Stimulated activated CD4-positive, alpha-beta T cell treated with anti-CD3 and anti-CD28 coated beads, Interleukin-2, amount 100 ng/mL, for 4 hours (primary cell): ENCODE data around the gene VSIG8.

Source experiments
- DNase-seq: peaks from one replicate; pipeline ENCODE4 v3.0.0-alpha.2; 2020; ENCODE audit warnings: low read depth

VSIG8 gene

DNA sequence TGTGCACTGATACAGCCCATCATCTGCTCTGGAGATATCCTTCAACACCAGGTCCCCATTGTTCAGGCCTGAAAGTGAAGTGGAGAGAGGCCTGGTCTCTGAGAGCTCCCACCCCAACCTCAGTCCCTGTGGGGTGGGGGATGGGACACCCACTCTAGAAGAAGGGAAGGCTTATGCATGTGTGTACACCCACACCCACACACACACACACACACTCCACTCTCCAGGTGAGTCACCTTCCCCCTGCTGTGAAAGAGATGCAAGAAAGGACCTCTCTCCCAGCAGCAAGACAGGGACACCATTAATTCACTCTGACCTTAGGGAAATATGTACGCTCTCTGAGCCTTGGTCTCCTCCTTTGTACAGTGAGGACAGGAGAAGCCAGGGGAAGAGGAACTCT lies 5.9 kb downstream of the VSIG8 start:
- no peak for DNase-seq

DNA sequence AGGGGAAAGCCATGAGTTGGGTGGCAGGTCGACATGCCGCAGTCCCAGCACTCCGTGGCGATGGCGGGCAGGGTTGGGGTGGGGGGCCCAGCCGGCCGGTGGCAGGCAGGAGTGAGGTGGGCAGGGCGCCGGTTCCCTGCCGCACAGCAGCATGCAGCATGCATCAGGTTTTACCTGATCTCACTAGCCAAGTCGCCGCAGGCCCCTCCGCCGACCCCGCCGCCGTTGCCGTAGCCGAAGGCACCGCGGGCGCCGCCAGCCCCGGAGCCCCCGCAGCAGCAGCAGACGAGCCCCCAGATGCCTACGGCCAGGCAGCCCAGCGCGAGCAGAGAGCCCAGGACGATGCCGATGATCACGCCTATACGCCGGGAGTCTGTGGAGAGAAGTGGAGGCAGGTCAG lies 6.7 kb downstream of the VSIG8 start:
- DNase-seq: no peak

DNA sequence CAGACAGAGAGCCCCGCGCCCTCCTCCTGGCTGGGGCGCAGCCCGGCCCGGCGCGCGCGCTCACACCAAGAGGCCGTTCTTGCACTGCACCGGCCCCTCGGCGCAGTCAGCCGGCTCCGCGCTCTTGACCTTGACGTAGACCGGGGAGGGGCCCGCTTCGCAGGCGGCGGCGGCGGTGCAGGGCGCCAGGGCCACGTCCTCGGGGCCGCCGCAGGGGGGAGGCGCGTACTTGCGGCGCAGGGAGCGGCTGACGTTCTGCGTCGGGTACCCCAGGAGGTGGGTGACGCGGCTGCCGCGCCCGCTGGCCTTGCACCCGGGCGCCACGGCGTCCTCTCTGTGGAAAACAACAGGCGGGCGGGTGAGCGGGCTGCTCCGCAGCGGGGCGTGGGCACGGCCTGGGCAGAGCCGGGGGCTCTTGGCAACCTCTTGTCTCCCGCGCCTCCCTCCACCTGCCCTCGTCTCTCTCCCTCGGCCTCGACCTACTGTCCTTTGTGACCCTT lies 7.7 kb downstream of the VSIG8 start:
- DNase-seq: peak; percentile 38

DNA sequence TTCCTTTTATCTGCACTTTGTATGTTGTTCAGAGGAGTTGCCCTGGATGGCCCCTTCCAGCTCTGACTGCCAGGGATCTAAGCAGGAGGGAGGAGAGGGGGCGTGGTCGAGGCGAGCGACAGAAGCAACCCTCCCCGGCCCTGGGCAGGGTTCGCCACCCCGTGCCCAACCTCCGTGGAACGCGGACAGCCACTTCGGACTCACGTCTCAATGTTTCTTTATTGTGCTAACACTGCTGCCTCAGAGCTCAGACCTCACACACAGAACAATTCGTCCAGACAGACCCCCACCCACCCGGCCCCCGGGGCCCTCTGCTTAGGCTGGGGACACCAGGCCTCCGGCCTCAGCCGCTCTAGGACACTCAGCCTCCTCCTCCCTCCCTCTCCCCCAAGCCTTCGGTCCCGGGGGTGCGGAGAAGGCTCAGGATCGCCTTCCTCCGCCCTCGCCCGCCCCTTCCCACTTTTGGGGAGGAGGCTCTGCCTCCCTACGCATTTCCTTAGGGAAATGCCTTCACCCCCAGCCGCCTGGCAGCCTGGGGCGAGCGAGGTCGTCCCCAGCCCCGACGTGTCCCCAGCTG lies 8.3 kb downstream of the VSIG8 start:
- DNase-seq: no peak

DNA sequence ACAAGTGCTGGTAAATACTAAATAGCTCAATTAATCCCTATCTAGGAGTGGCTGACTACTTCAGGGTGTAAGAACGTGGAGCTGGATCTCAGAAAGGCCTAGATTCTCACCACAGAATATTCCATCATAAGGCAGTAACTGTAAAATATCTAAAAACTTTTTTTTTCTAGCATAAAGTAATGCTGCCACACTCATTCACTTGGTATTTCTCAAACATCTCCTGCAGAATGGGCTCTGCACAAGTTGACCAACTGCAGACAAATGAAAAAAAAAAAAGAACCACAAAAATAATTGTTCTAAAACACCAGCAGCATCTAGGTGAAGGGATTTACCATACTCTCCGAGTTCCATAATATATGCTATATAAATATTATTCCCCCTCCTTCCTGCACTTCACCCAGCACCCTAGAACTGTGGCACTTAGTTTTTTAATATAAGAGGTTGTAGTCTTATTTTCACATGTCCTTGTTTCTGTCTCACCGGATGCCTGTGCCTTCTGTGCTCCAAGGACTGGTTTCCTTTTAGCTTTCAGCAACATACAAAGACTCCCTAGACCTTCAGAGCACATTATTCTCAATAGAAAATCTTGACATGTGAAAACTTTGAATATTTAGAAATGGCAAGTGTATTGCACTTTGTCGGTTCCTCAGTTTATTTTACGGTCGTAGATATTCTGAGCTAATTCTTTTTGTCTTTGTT lies 8.9 kb downstream of the VSIG8 start:
- DNase-seq: no peak

DNA sequence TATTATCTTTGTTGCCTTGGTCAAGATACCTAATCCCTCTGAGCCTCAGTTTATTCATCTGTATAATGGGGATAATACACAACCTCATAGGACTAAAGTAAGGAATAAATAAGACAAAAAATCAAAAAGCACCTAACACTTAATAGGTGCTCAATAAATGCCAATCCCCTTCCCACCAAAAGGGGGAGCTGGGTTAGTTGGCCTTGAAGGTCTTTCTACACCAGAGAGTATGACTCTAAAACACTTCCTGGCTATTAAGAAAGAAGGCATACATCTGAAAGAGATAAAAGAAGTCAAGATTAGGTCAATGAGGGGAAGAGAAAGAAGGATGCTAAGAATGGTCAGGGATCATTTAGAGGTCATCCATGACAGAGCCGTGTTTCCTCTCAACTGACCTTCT lies 11.1 kb downstream of the VSIG8 start:
- DNase-seq: no peak

DNA sequence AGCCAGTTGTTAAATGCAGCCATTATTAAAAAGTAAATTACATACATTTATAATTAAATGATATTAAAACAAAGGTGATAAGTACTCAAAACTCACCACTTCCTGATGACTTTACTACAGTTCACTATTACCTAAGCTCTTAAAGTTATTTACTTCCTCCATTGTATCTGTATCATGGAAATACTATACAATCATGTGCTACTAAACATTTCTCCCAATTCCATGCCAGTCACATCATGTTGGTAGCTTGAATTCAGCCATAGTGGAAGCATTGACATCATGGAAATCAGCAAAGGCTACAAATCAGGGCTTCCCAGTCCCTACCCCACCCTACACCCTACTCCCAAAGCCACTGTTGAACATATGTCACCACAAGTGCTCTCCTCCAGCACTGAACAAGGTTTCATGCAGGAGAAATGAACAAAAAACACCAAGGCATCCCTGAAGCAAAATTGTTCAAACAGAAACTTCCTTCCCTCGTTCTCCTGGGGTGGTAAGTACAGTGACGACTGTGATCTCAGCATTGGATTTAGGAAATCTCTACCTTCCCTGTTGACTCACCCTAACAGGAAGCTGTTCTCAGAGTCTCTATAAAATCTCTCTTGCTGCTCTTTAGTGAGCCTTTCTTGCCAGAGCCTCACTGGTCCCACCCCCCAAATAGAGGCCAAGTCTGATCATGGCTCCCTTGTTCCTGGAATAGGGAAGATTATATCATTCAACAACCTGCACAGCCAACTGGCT lies 12.7 kb downstream of the VSIG8 start:
- no peak for DNase-seq

DNA sequence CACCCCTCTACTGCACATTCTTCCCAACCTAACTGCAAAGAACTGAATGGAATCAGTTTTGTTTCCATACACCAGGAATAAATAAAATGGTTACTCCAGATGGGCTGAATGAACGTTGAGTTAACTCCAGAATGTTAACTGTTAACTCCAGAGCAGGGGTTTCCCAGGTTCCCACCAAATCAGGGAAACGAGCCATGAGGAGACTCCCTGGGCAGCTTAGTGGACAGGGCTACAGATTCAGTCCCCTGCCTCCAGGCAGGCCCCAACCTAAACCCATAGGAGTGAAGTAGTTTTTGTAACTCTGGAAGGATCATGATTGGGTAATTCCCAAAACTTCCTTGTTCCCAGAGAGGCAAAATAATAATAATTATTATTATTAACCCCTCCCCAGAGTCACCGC lies 14.1 kb downstream of the VSIG8 start:
- no peak for DNase-seq

DNA sequence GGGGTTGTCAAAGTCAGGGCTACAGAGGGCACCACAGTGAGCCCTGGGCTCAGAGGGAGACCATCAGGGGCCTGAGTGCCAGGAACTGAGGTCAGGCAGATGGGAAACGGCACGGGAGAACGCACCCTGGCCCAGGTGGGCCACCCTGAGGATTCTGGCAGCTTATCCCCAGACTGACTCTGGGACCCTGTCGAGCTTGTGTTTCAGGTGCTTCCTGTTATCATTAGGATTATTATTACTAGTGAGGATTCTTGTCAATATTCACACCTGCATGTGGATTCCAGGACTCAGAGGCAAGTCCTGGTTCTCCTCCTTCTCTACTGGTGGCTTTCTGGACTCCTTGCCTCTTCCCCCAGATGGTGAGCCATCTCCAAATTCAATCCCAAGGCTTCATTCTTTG lies 15.2 kb downstream of the VSIG8 start:
- DNase-seq: no peak

DNA sequence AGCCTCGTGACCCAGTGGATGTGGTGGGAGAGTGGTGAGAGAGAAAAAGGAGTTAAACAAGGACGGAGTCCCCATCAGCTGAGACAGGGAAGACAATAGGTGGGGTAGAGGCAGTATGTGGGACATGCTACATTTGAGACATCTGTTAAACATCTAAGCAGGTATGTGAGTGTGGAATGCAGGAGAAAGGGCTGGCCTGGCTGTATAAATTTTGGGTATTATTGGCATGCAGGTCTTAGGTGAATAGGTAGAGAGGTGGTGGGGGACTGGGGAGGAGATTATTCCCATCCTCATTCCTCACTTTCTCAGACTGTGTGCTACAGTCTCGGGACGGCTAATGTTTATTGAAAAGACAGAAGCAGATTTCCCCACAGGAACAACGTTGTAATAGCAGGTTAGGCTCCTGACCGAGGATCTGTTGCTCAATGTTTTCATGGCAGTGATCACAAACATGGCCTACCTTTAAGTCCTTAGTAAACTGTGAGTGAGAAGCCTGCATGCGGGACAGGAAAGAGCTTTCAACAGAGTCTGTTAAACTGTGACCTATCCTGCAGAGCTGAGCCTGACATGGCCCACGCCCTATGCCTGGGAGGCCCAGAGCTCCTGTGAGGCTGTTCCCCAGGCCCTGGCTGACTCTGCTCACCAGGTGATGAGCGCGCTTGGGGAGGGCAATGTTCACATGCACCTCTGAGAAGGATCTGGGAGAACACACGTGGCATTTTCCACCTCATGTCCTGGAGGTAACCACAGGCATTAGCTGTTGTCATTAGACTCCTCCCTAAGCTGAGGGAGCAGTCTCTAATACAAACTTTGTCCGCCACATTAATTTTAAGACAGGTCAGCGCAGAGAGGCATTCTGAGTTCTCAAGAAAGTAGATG lies 16.5 kb downstream of the VSIG8 start:
- no peak for DNase-seq

DNA sequence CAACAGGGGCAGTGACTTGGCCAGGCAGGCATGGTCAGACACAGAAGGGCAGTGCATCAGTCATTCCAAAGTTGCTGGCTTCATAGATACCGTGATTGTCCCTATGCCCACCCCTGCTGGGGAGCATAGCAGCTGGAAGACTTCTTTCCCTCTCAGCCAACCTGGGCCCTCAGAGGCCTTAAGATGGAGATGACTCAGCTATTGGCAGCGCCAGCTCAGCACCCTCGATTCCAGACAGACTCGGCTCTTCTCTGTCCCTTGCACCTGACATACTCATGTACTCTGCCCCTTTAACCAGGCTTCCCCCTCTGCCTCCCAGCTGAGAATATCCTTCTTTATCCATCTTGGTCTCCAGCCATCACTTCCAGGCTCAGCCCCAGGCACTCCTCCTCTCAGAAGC lies 19.0 kb downstream of the VSIG8 start:
- DNase-seq: no peak

DNA sequence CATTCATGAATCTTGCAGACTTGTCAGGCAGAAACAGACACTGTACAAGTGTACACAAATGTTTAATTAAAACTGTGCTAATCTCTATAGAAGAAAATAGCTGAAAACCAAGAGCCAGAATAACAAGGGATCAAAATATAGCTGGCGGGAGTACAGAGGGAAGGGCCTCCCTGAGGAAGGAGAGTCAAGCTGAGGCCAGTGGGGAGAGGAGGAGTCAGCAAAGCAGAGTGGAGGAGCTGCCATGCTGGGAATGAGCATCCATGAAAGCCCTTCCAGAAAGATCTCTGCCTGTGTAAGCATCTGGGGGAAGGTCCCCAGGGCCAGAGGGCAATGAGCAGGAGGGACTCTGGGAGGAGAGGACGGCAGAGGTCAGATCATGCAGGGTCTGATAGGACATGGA lies 20.7 kb downstream of the VSIG8 start:
- DNase-seq: no peak

DNA sequence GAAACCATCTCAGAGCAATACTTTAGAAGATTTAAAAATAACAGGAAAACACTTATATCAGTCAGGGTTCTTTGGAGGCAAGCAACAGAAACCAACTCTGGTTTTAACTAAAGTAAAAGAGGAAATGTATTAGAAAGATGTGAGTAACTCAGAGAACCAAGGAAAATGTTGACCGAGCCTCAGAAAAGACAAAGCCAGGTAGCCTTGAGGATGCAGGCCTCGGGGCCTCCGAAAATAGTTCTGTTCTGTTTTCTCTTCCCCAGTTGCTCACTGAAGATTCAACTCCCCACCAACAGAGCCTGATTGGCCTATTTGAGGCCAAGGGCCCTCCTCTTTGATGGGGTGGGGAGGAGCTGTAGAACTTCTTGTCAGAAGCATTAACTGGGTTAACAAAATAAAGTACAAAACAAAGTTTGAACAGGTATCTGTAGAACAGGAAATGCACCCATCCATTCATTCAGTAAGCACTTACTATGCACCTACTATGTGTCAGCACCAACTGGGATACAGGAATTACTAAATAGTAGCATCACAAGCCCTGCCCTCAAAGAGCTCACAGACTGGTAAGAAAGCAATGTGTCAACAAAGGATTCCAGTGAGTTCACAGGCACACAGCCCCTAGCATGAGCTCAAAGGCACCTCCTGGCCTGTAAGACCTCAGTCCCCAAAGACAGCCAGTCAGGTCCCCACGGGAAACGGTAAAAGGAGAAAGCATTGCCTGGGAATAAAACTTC lies 23.2 kb downstream of the VSIG8 start:
- no peak for DNase-seq

DNA sequence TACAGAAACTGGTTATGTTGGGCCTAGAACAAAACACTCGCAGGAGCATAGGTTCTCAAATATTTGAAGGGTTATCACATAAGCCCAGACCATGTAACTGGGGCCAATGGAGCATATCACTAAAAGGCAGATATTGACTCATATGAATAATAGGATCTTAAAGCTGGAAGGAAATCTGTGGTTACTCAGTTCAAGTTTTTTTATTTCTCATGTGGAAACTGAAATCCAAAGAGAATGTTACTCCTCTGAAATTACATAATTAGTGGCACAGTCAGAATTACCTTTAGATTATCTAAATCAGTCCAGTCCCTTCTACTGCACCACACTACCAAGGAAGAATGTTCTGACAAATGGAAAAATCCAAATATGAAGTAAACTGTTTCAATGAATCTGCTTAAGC lies 23.7 kb downstream of the VSIG8 start:
- DNase-seq: no peak

DNA sequence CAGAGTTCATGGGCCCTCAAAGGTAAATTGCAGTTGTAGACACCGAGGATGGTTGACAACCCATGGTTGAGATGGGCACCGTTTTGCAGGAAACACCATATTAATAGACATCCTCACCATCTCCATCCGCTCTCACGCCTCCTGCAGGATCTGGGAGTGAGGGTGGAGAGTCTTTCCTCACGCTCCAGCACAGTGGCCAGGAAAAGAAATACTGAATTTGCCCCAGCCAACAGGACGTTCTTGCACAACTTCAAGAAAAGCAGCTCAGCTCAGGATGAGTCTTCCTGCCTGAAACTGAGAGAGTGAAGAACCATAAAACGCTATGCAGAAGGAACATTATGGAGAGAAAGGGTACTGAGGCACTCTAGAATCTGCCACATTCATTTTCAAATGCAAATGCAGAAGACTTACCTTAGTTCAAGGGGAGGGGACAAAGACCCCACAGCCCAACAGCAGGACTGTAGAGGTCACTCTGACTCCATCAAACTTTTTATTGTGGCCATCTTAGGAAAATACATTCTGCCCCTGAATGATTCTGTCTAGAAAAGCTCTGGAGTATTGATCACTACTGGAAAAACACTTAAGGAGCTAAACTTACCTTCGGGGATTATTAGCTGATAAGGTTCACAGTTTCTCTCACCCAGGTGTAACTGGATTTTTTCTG lies 26.5 kb downstream of the VSIG8 start:
- no peak for DNase-seq

DNA sequence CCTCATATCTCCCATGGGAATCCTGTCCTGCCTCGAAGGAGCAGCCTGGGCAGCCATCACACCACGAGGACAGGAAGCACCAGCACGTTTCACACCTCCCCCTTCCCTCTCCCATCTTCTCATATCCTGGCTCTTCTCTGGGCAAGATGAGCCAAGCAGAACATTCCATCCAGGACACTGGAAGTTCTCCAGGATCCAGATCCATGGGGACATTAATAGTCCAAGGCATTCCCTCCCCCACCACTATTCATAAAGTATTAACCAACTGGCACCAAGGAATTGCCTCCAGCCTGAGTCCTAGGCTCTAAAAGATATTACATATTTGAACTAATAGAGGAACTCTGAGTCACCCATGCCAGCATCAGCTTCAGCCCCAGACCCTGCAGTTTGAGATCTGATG lies 27.1 kb downstream of the VSIG8 start:
- no peak for DNase-seq

DNA sequence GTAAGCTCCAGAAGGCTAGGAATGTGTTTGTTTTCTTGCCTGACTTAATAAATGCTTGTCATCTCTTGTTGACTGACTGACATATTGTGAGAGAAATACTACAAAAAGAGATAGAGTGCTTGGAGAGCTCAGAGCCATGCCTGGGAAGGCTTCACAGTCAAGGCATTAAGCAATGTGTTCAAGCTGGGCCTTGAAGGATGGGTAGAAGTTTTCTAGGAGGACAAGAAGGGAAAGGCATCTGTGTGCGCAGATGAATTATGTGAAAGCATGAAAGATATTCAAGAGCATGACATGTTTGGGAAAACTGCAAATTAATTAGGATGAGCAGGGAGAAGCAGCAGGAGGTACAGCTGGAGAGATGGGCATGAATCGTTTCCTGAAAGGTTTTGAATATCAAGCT lies 30.1 kb downstream of the VSIG8 start:
- DNase-seq: no peak

DNA sequence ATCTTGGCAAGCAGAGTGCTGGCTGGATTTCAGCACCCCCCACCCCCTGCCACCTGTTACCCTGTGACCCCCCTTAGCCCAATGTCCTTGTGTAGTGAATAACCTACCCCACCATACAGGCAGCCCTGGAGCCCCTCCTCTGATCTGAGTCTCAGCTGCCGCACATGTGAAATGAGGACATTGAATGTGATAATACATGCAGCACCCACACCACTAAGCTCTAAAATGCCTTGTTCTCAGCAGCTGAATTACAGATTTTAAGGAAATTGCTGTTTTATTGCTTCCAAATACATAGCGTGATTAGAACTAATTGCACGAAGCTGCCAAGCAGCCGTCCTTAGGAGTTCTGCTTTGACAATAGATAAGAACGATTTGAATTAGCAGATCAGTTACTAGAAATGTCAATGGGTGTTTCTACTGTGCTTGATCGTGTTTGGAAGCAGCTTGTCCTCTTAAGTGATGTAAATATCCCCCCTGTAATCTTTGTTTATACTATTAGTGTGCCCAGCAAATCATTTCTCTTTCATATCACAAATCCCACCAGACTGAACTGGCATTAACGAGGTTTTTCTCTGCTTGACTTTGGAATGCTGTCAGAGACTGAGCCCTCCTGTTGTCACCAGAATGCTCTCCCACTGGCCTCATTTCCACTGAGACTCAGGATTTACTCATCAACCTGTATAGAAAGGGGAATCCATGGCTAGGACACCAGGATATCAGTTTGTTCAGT lies 30.9 kb downstream of the VSIG8 start:
- no peak for DNase-seq

DNA sequence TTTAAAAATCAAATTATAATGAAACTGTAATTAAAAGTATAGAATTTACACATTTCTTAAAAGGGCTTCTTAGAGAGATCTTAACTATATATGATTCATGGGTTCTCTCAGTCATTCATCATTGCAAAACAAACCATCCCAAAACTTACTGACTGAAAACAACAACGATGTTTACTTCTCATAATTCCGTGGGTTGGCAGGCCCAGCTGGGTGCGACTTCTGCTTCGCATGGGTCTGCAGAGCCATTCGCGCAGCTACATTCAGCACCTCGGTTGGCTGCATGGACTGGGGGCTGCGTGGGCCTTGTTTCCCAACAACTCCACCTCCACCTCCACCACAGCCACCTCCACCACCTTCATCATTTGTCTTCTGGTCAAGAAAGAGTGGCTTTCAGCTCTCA lies 31.7 kb downstream of the VSIG8 start:
- DNase-seq: no peak

DNA sequence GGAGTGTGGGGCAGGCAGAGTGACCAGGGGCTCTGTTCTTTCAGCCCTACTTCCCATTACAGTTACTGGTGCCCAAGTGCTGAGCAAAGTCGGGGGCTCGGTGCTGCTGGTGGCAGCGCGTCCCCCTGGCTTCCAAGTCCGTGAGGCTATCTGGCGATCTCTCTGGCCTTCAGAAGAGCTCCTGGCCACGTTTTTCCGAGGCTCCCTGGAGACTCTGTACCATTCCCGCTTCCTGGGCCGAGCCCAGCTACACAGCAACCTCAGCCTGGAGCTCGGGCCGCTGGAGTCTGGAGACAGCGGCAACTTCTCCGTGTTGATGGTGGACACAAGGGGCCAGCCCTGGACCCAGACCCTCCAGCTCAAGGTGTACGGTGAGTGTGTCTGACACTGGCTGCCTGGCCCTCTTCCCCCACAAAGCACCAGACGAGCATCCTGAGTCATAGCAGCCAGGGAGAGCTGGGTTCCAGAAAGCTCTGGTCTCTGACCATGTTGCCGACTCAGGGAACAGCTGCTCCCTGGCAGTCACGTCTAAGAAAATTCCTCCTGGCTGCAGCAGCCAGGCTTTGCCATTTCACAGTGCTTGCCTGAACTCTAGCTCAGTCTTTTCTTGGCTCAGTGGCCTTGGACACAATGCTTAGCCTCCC lies 32.5 kb downstream of the VSIG8 start:
- DNase-seq: no peak
